Thoracic aorta (tissue), 2 donors: Measurements from ENCODE around the gene XDH. TPM values are rescaled to one million over a fixed set of nuclear protein-coding genes. Genes with fewer than 3 reads are reported as not detected.

Source experiments
- ATAC-seq: fragments of 150-250 bp; one replicate; pipeline ENCODE4 v1.8.0; 2017; ENCODE audit warnings: low read depth; ENCODE audit not compliant: insufficient number of reproducible peaks, low FRiP score
- DNase-seq: peaks from one replicate; pipeline ENCODE4 v3.0.0-alpha.2; 2020; ENCODE audit warnings: low spot score
- H3K27ac ChIP-seq, 2 donors: fragments of 200-600 bp; sonication (generic); 1 replicate in 1 of 2; 2 replicates in 1 of 2; pipeline ENCODE4 v1.5.1; 2016; ENCODE audit warnings: mild to moderate bottlenecking in 2 of 2, moderate library complexity in 2 of 2
- H3K27me3 ChIP-seq: fragments of 200-600 bp; sonication (generic); replicated peaks from 2 replicates; pipeline ENCODE4 v1.6.0; 2016; ENCODE audit warnings: mild to moderate bottlenecking; ENCODE audit not compliant: insufficient read depth
- H3K36me3 ChIP-seq: fragments of 200-600 bp; sonication (generic); one replicate; pipeline ENCODE4 v1.5.1; 2016
- H3K4me1 ChIP-seq, 2 donors: fragments of 200-600 bp; sonication (generic); 1 replicate in 1 of 2; 2 replicates in 1 of 2; pipeline versions ENCODE4 v1.5.1 to v1.6.0; 2016; ENCODE audit warnings: low read depth in 2 of 2, mild to moderate bottlenecking in 1 of 2; ENCODE audit not compliant: control insufficient read depth in 1 of 2
- H3K4me3 ChIP-seq: fragments of 200-600 bp; sonication (generic); 2 replicates; pipeline ENCODE4 v1.5.1; 2016; ENCODE audit warnings: mild to moderate bottlenecking
- H3K9me3 ChIP-seq: fragments of 200-600 bp; sonication (generic); 2 replicates; pipeline ENCODE4 v1.5.1; 2016
- total RNA-seq, 2 donors: library from RNA; depleted of rRNA; stranded (reverse); fragments of >200 nt; gene quantifications; one replicate each; pipeline versions ENCODE4 v1.1.0 to v1.2.3, GENCODE V29; 2016
- TF ChIP-seq, protein P1 (sequence below): fragments of 200-600 bp; sonication (generic); IDR thresholded peaks from one replicate; pipeline ENCODE4 v1.5.1; 2019; ENCODE audit warnings: antibody characterized with exemption

XDH gene
- total RNA-seq, 2 donors from 2014 or later = not detected

GRCh38 chr2:31337197-31337596 is 77.3 kb downstream of the XDH start:
- DNase-seq (no peak), ATAC-seq (no peak)
- Histone ChIP-seq H3K4me3 (no peak overlapping the region), H3K27me3 (no peaks in the 10 kb centered on the region), H3K4me1 (peaks cover 0 to 13% of the 10 kb centered on the region in 2 donors), H3K27ac (no peak overlapping the region), H3K36me3 (no peaks in the 10 kb centered on the region), H3K9me3 (no peaks in the 10 kb centered on the region)
- TF ChIP-seq, protein P1, sequence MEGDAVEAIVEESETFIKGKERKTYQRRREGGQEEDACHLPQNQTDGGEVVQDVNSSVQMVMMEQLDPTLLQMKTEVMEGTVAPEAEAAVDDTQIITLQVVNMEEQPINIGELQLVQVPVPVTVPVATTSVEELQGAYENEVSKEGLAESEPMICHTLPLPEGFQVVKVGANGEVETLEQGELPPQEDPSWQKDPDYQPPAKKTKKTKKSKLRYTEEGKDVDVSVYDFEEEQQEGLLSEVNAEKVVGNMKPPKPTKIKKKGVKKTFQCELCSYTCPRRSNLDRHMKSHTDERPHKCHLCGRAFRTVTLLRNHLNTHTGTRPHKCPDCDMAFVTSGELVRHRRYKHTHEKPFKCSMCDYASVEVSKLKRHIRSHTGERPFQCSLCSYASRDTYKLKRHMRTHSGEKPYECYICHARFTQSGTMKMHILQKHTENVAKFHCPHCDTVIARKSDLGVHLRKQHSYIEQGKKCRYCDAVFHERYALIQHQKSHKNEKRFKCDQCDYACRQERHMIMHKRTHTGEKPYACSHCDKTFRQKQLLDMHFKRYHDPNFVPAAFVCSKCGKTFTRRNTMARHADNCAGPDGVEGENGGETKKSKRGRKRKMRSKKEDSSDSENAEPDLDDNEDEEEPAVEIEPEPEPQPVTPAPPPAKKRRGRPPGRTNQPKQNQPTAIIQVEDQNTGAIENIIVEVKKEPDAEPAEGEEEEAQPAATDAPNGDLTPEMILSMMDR = no peak

DNA sequence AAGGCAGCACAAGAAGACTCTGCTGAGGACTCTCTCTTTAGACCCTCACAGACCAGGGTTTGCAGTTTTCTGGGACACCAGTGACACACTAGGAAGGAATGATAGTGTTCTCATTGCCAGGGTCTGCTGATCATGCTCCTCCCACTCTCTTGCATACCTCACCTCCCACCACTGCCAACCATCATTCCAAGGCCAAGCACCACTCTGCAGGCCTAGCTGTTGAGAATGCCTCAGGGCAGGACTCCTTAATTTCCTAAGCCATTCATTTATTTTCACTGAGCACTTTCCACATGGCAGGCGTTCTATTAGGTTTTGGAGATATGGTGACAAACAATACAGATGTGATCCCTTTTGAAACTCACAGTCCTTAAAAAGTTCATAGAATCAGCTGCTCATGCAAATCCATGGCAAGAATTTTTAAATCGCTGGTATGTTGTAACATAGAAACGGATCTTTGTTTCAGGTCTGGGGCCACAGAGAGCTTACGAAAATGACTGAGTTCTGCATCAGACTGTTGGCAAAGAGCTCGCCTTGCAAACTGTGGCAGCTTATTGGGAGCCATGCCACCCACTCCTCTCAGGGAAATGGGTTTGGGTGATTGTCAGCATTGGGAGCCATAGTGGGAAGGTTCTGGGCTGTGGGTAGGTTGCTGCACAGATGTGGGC is 78.5 kb downstream of the XDH start:
- no peak for DNase-seq
- peaks cover 0 to 13% of the 10 kb centered on the region in 2 donors for H3K4me1 ChIP-seq

GRCh38 chr2:31334311-31335026 is 80.1 kb downstream of the XDH start:
- ATAC-seq (no peak), DNase-seq (no peak)
- Histone ChIP-seq H3K27me3 (no peaks in the 10 kb centered on the region), H3K9me3 (no peaks in the 10 kb centered on the region), H3K36me3 (no peaks in the 10 kb centered on the region), H3K4me1 (peaks cover 0 to 13% of the 10 kb centered on the region in 2 donors), H3K4me3 (no peak overlapping the region), H3K27ac (no peak overlapping the region)
- TF ChIP-seq, protein P1 = no peak

More for the DNA sequence above, 78.5 kb downstream of the XDH start:
- no peak for ATAC-seq
- no peaks in the 10 kb centered on the region for H3K36me3 ChIP-seq
- no peak overlapping the region for H3K4me3 ChIP-seq
- H3K9me3 ChIP-seq = no peaks in the 10 kb centered on the region
- no peaks in the 10 kb centered on the region for H3K27me3 ChIP-seq
- TF ChIP-seq, protein P1 = no peak
- H3K27ac ChIP-seq = peak overlapping the region; percentile 1 to 37

DNA sequence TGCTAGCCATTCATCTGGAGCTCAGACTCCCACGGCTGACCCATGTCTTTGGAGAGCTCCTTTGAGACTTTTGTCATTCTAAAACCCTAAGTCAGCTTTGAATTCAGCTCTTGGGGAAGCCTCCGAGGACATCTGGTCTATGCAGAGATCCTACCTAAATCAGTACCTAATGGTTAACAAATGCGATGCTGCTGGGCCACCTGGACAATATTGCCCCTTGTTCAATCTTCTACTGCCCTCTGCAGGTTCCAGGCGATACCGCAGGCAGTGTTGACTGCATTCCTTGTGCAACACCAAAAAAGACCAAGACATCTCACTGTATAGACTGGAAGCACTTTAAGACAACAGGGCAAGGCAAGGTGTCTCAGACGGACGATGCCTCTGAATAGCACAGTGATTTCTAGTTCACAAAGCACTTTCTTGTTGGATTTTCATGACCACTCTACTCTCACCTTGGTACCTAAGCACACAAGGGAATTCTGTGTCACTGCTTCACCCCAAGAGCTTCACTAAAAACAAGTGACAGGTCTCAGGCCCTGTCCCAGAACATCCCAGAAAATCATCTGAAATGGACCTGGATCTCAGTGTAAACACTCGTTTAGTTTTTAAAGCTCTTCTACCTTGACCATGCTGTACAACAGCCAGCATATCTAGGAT is 80.9 kb downstream of the XDH start:
- H3K27me3 ChIP-seq = no peaks in the 10 kb centered on the region
- no peak overlapping the region for H3K27ac ChIP-seq
- no peaks in the 10 kb centered on the region for H3K9me3 ChIP-seq
- peaks cover 0 to 13% of the 10 kb centered on the region in 2 donors for H3K4me1 ChIP-seq
- TF ChIP-seq, protein P1 = peak; percentile 97
- no peak for ATAC-seq
- H3K36me3 ChIP-seq = no peaks in the 10 kb centered on the region
- no peak overlapping the region for H3K4me3 ChIP-seq
- peak; percentile 51 for DNase-seq

GRCh38 chr2:31333046-31333445 is 81.5 kb downstream of the XDH start:
- ATAC-seq = no peak
- no peak overlapping the region for H3K27ac ChIP-seq

More at GRCh38 chr2:31333046-31333445, 81.5 kb downstream of the XDH start:
- TF ChIP-seq, protein P1 = no peak
- DNase-seq = no peak
- Histone ChIP-seq H3K27me3 (no peaks in the 10 kb centered on the region), H3K36me3 (no peaks in the 10 kb centered on the region), H3K4me3 (no peak overlapping the region), H3K4me1 (peaks cover 0 to 13% of the 10 kb centered on the region in 2 donors), H3K9me3 (no peaks in the 10 kb centered on the region)
